SK-N-SH treated with all-trans-retinoic acid at 6 μM for 48 hours (cell line): ENCODE data around the gene GAGE13.

Experiments used
- BACH2 ChIP-seq: fragments of 250-450 bp; sonication (Bioruptor Pico); IDR thresholded peaks from 2 replicates; pipeline ENCODE4 v1.9.0; 2021; ENCODE audit warnings: mild to moderate bottlenecking, borderline replicate concordance
- CREB5 ChIP-seq: fragments of 250-450 bp; sonication (Bioruptor Pico); IDR thresholded peaks from 2 replicates; pipeline ENCODE4 v1.5.1; 2020; ENCODE audit warnings: low read depth, mild to moderate bottlenecking, moderate library complexity
- CSRNP3 ChIP-seq: fragments of 250-450 bp; sonication (Bioruptor Pico); IDR thresholded peaks from 2 replicates; pipeline ENCODE4 v1.5.1; 2021; ENCODE audit warnings: mild to moderate bottlenecking, moderate library complexity
- GLIS3 ChIP-seq: fragments of 250-450 bp; sonication (Bioruptor Pico); IDR thresholded peaks from 2 replicates; pipeline ENCODE4 v1.5.0; 2020; ENCODE audit warnings: mild to moderate bottlenecking, moderate library complexity
- OSR1 ChIP-seq: fragments of 250-450 bp; sonication (Bioruptor Pico); IDR thresholded peaks from 2 replicates; pipeline ENCODE4 v1.8.0; 2022; ENCODE audit warnings: moderate library complexity, mild to moderate bottlenecking, inconsistent platforms
- PATZ1 ChIP-seq: fragments of 250-450 bp; sonication (Bioruptor Pico); IDR thresholded peaks from 2 replicates; pipeline ENCODE4 v1.8.0; 2020; ENCODE audit warnings: mild to moderate bottlenecking, moderate library complexity, borderline replicate concordance
- RARB ChIP-seq: fragments of 250-450 bp; sonication (Bioruptor Pico); IDR thresholded peaks from 2 replicates; pipeline ENCODE4 v1.8.0; 2021; ENCODE audit warnings: mild to moderate bottlenecking, moderate library complexity
- SNAI2 ChIP-seq: fragments of 250-450 bp; sonication (Bioruptor Pico); IDR thresholded peaks from 2 replicates; pipeline ENCODE4 v1.5.0; 2020; ENCODE audit warnings: mild to moderate bottlenecking, moderate library complexity
- TCF4 ChIP-seq: fragments of 250-450 bp; sonication (Bioruptor Pico); IDR thresholded peaks from 2 replicates; pipeline ENCODE4 v1.8.0; 2021; ENCODE audit warnings: mild to moderate bottlenecking, moderate library complexity, borderline replicate concordance
- TSHZ2 ChIP-seq: fragments of 250-450 bp; sonication (Bioruptor Pico); IDR thresholded peaks from 2 replicates; pipeline ENCODE4 v1.5.0; 2020; ENCODE audit warnings: mild to moderate bottlenecking, moderate library complexity
- ZFP3 ChIP-seq: fragments of 250-450 bp; sonication (Bioruptor Pico); IDR thresholded peaks from 2 replicates; pipeline ENCODE4 v1.5.0; 2020; ENCODE audit warnings: mild to moderate bottlenecking, moderate library complexity
- ZFP30 ChIP-seq: fragments of 450-650 bp; formaldehyde crosslinking; IDR thresholded peaks from 2 replicates; pipeline ENCODE4 v1.5.0; 2022; ENCODE audit warnings: mild to moderate bottlenecking, moderate library complexity
- ZNF70 ChIP-seq: fragments of 450-650 bp; formaldehyde crosslinking; IDR thresholded peaks from 2 replicates; pipeline ENCODE4 v1.5.0; 2020; ENCODE audit warnings: mild to moderate bottlenecking, moderate library complexity
- ZNF8 ChIP-seq: fragments of 450-650 bp; formaldehyde crosslinking; IDR thresholded peaks from 2 replicates; pipeline ENCODE4 v1.5.0; 2020; ENCODE audit warnings: mild to moderate bottlenecking, moderate library complexity

GRCh38 chrX:49286136-49286535, 45.2 kb upstream of the GAGE13 start:
- TF ChIP-seq BACH2 (CRISPR knock-in tag) (no peak), PATZ1 (CRISPR knock-in tag) (no peak), ZNF70 (CRISPR knock-in tag) (no peak), OSR1 (no peak), TCF4 (CRISPR knock-in tag) (no peak), CSRNP3 (CRISPR knock-in tag) (no peak), ZFP3 (CRISPR knock-in tag) (no peak), CREB5 (no peak), GLIS3 (CRISPR knock-in tag) (no peak), ZFP30 (CRISPR knock-in tag) (no peak), RARB (no peak), ZNF8 (CRISPR knock-in tag) (no peak), SNAI2 (CRISPR knock-in tag) (no peak), TSHZ2 (CRISPR knock-in tag) (no peak)
